OCI-LY1 (cell line): ENCODE measurements around the gene SLC4A11.

Experiments
- EZH2 ChIP-seq: fragments of 200-600 bp; sonication (generic), shearing (Covaris generic); IDR thresholded peaks from 2 replicates; pipeline ENCODE4 v1.8.0; 2017; ENCODE audit warnings: borderline replicate concordance, mixed run types, mild to moderate bottlenecking, antibody characterized with exemption, low read length, moderate library complexity, mixed read lengths
- TF ChIP-seq, protein P1 (sequence below): fragments of 200-600 bp; sonication (generic), shearing (Covaris generic); IDR thresholded peaks from 2 replicates; pipeline ENCODE4 v1.5.1; 2017; ENCODE audit warnings: mild to moderate bottlenecking, antibody characterized with exemption, low read length, moderate library complexity, mixed read lengths

DNA sequence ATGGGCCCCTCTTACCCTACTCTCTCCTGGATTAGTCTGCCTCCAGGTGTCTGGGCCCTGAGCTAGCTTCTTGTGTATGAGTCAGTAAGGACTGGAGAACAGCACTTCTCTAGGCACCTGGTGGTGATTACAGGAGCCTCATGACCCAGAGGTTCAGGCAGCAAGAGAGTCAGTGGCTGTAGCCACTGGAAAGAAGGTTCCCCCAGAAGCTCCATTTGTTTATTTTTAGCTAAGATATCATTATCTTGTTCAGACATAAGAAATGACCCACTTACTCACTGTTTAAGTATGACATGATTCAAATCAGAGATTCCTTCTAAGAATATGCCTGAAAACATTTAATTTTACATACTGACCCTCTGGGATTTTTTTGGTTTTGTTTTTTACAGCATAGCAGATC, 23.6 kb upstream of the SLC4A11 start:
- no peak for TF ChIP-seq EZH2
- TF ChIP-seq, protein P1, sequence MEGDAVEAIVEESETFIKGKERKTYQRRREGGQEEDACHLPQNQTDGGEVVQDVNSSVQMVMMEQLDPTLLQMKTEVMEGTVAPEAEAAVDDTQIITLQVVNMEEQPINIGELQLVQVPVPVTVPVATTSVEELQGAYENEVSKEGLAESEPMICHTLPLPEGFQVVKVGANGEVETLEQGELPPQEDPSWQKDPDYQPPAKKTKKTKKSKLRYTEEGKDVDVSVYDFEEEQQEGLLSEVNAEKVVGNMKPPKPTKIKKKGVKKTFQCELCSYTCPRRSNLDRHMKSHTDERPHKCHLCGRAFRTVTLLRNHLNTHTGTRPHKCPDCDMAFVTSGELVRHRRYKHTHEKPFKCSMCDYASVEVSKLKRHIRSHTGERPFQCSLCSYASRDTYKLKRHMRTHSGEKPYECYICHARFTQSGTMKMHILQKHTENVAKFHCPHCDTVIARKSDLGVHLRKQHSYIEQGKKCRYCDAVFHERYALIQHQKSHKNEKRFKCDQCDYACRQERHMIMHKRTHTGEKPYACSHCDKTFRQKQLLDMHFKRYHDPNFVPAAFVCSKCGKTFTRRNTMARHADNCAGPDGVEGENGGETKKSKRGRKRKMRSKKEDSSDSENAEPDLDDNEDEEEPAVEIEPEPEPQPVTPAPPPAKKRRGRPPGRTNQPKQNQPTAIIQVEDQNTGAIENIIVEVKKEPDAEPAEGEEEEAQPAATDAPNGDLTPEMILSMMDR: no peak
